Liver (tissue), 3 donors: ENCODE measurements around the gene PLEKHN1.

Source experiments
- EGR1 ChIP-seq, 2 donors: IDR thresholded peaks; 2 replicates each; pipeline ENCODE4 v1.6.1; 2016 to 2018; ENCODE audit warnings: antibody characterized with exemption in 2 of 2, low read depth in 2 of 2
- FOXA1 ChIP-seq: IDR thresholded peaks from 2 replicates; pipeline ENCODE4 v1.6.1; 2016; ENCODE audit warnings: antibody characterized with exemption
- GABPA ChIP-seq, 2 donors: IDR thresholded peaks in 1 of 2; conservative IDR thresholded peaks in 1 of 2; 2 replicates each; pipeline ENCODE4 v1.6.1; 2016; ENCODE audit warnings: antibody characterized with exemption in 2 of 2, mild to moderate bottlenecking in 1 of 2, moderate library complexity in 1 of 2
- JUND ChIP-seq, 2 donors: IDR thresholded peaks; 2 replicates each; pipeline ENCODE4 v1.6.1; 2016; ENCODE audit warnings: antibody characterized with exemption in 2 of 2
- MAX ChIP-seq: IDR thresholded peaks from 2 replicates; pipeline ENCODE4 v1.6.1; 2016; ENCODE audit warnings: antibody characterized with exemption
- RAD21 ChIP-seq, 2 donors: IDR thresholded peaks; 2 replicates each; pipeline ENCODE4 v1.6.1; 2016; ENCODE audit warnings: antibody characterized with exemption in 2 of 2, mild to moderate bottlenecking in 2 of 2
- SP1 ChIP-seq: IDR thresholded peaks from 2 replicates; pipeline ENCODE4 v1.6.1; 2018; ENCODE audit warnings: antibody characterized with exemption, mild to moderate bottlenecking
- TAF1 ChIP-seq: conservative IDR thresholded peaks from 2 replicates; pipeline ENCODE4 v1.6.1; 2016; ENCODE audit warnings: antibody characterized with exemption, mild to moderate bottlenecking
- YY1 ChIP-seq: IDR thresholded peaks from 2 replicates; pipeline ENCODE4 v1.6.1; 2016; ENCODE audit warnings: antibody characterized with exemption, mild to moderate bottlenecking
- TF ChIP-seq, protein P1 (sequence below): fragments of 150-350 bp; IDR thresholded peaks from 2 replicates; pipeline ENCODE4 v1.5.1; 2017; ENCODE audit warnings: improper control_type of control experiment, low read depth, low read length; ENCODE audit not compliant: missing input control
- TF ChIP-seq, protein P2 (sequence below): IDR thresholded peaks from 2 replicates; pipeline ENCODE4 v1.6.1; 2016; ENCODE audit warnings: antibody characterized with exemption
- TF ChIP-seq, protein P3 (sequence below): IDR thresholded peaks from 2 replicates; pipeline ENCODE4 v1.6.1; 2016; ENCODE audit warnings: antibody characterized with exemption, mild to moderate bottlenecking
- TF ChIP-seq, protein P4 (sequence below): IDR thresholded peaks from 2 replicates; pipeline ENCODE4 v1.6.1; 2016; ENCODE audit warnings: antibody characterized with exemption
- donor health status: healthy.
- donor health status: healthy.

DNA sequence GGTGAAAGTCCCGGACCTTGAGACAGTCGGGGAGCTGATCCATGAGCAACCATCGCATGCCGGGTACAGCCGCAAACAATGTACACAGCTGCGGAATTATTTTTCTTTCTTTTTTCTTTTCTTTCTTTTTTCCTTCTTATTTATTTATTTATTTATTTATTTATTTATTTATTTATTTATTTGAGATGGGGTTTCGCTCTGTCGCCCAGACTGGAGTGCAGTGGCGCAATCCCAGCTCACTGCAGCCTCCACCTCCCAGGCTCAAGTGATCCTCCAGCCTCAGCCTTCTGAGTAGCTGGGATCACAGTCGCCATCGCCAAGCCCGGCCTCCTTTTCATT is 18.2 kb downstream of the PLEKHN1 start:
- TF ChIP-seq, protein P1, sequence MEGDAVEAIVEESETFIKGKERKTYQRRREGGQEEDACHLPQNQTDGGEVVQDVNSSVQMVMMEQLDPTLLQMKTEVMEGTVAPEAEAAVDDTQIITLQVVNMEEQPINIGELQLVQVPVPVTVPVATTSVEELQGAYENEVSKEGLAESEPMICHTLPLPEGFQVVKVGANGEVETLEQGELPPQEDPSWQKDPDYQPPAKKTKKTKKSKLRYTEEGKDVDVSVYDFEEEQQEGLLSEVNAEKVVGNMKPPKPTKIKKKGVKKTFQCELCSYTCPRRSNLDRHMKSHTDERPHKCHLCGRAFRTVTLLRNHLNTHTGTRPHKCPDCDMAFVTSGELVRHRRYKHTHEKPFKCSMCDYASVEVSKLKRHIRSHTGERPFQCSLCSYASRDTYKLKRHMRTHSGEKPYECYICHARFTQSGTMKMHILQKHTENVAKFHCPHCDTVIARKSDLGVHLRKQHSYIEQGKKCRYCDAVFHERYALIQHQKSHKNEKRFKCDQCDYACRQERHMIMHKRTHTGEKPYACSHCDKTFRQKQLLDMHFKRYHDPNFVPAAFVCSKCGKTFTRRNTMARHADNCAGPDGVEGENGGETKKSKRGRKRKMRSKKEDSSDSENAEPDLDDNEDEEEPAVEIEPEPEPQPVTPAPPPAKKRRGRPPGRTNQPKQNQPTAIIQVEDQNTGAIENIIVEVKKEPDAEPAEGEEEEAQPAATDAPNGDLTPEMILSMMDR: no peak
- TF ChIP-seq RAD21 (IDR thresholded peaks at IDR 0.05) (no peak), MAX (no peak), FOXA1 (no peak), GABPA (IDR thresholded peaks at IDR 0.05 in 1 of 2, conservative IDR thresholded peaks at IDR 0.05 in 1 of 2) (no peak), YY1 (no peak), TAF1 (no peak), JUND (IDR thresholded peaks at IDR 0.05) (no peak), SP1 (no peak), EGR1 (IDR thresholded peaks at IDR 0.05; ENCODE audit: low read depth in 2 of 2) (no peak)
- TF ChIP-seq, protein P2, sequence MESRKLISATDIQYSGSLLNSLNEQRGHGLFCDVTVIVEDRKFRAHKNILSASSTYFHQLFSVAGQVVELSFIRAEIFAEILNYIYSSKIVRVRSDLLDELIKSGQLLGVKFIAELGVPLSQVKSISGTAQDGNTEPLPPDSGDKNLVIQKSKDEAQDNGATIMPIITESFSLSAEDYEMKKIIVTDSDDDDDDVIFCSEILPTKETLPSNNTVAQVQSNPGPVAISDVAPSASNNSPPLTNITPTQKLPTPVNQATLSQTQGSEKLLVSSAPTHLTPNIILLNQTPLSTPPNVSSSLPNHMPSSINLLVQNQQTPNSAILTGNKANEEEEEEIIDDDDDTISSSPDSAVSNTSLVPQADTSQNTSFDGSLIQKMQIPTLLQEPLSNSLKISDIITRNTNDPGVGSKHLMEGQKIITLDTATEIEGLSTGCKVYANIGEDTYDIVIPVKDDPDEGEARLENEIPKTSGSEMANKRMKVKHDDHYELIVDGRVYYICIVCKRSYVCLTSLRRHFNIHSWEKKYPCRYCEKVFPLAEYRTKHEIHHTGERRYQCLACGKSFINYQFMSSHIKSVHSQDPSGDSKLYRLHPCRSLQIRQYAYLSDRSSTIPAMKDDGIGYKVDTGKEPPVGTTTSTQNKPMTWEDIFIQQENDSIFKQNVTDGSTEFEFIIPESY: no peak
- TF ChIP-seq, protein P3, sequence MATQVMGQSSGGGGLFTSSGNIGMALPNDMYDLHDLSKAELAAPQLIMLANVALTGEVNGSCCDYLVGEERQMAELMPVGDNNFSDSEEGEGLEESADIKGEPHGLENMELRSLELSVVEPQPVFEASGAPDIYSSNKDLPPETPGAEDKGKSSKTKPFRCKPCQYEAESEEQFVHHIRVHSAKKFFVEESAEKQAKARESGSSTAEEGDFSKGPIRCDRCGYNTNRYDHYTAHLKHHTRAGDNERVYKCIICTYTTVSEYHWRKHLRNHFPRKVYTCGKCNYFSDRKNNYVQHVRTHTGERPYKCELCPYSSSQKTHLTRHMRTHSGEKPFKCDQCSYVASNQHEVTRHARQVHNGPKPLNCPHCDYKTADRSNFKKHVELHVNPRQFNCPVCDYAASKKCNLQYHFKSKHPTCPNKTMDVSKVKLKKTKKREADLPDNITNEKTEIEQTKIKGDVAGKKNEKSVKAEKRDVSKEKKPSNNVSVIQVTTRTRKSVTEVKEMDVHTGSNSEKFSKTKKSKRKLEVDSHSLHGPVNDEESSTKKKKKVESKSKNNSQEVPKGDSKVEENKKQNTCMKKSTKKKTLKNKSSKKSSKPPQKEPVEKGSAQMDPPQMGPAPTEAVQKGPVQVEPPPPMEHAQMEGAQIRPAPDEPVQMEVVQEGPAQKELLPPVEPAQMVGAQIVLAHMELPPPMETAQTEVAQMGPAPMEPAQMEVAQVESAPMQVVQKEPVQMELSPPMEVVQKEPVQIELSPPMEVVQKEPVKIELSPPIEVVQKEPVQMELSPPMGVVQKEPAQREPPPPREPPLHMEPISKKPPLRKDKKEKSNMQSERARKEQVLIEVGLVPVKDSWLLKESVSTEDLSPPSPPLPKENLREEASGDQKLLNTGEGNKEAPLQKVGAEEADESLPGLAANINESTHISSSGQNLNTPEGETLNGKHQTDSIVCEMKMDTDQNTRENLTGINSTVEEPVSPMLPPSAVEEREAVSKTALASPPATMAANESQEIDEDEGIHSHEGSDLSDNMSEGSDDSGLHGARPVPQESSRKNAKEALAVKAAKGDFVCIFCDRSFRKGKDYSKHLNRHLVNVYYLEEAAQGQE: no peak
- TF ChIP-seq, protein P4, sequence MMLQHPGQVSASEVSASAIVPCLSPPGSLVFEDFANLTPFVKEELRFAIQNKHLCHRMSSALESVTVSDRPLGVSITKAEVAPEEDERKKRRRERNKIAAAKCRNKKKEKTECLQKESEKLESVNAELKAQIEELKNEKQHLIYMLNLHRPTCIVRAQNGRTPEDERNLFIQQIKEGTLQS: no peak
